ENCODE measurements around the gene PIN4.
"Not testable (repeated sequence)": the region's sequence is repeated elsewhere in the genome, so short reads cannot be mapped to it uniquely, and the experiment has no call there.

PIN4 gene

DNA sequence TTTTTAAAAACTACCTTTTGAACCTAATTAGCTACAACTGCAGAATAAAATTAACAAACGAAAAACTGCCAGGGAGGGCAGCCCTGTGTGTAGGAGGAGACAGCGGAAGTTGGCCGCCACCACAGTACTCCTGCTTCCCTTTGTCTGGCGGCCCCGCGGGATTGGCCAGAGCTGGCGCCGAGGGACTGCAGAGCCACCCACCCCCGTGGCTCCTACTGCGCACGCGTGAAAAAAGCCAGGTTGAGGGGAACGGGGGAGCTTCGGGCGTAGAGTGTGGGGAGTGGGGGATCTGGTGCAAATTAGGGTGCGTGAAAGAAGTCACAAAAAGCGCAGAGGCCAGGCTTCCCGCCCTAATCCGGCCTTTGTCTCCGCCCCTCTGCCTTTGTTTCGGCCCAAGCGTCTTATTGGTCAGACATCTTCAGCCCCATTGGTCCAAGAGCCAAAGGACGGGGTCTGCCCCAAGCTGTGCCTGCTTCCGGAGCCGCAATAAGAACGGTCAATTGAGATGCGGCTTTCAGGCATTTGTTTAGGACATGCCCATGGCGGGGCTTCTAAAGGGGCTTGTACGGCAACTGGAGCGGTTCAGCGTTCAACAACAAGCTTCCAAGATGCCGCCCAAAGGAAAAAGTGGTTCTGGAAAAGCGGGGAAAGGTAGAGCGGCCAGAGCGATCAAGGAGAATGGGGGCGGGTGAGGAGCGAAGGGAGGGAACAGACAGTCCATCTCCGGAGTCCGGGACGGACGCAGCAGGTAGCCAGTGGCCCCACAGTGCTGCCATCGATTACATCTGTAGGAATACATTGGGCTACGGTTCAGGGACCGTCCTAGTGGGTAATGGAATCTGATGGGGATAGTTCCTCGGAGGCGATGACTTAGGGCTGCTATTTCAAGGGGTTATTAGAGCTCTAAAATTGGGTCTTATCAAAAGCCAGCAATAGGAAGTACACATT lies at the start of gene PIN4:
Gene PIN4 (plus strand): TSS at position 580 of the 948 bp plus-strand sequence. CDS start 29 bp downstream, at position 609.
- DNase-seq (ENCODE audit: low read depth) = peak; percentile 43

GRCh38 chrX:72132456-72132855 lies 49.1 kb upstream of the PIN4 start:
- no peak for DNase-seq (ENCODE audit: low read depth)

GRCh38 chrX:72133851-72134546 lies 47.6 kb upstream of the PIN4 start:
- DNase-seq (ENCODE audit: low read depth) = no peak

DNA sequence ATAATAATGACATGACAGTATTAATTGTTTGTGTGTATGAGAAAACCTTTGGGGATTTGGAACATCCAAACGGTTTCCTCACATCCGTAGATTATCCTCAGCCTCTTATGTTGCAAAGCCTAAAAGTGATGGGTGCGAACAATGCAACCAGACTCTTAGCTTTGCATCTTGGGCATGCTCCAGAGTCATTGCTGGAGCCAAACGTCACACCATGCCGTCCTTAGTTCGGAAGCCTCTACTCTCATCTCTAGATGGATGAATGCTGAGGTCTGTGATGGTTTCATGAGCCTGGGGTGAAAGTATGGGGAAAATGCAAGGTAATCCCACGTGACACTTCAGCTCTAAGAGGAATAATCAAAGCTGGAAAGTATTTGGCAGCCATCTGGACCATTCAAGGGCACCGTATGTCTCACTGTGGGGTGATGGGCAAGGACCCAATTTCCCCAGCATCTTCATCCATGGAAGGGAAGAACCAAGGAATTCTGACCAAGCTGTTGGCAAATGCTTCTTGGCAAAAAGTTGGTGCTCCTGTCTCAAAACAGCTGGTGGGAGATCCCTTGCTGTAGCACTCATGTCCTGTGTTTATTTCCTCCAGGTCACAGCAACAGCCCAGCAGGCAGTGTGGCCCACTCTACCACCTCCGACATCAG lies 43.6 kb upstream of the PIN4 start:
- no peak for DNase-seq (ENCODE audit: low read depth)

- DNase-seq (ENCODE audit: low read depth) = no peak
Observed at GRCh38 chrX:72139538-72139937, 42.0 kb upstream of the PIN4 start.

DNA sequence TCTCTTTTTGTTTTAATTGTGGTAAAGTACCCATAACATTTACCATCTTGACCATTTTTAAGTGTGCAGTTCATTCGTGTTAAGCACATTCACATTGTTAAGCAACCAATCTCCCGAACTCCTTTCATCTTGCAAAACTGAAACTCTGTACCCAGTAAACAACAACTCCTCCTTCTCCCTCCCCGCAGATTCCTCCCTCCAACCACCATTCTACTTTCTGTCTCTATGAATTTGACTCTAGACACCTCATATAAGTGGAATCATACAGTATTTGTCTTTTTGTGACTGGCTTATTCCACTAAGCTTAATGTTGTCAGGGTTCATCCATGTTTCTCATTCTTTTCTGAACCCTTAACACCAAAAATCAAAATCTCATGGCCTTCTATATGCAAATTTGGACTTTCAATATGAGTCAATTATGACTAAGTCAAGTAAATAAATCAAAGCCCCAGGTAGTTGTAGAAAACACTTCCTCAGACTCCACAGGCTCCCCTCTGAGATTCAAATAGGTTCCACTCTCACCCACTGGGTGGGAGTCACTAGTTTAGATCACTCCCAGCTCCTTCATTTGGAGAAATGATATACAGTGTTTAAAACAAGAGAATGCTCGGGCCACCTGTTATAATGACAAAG lies 40.1 kb upstream of the PIN4 start:
- no peak for DNase-seq (ENCODE audit: low read depth)

DNA sequence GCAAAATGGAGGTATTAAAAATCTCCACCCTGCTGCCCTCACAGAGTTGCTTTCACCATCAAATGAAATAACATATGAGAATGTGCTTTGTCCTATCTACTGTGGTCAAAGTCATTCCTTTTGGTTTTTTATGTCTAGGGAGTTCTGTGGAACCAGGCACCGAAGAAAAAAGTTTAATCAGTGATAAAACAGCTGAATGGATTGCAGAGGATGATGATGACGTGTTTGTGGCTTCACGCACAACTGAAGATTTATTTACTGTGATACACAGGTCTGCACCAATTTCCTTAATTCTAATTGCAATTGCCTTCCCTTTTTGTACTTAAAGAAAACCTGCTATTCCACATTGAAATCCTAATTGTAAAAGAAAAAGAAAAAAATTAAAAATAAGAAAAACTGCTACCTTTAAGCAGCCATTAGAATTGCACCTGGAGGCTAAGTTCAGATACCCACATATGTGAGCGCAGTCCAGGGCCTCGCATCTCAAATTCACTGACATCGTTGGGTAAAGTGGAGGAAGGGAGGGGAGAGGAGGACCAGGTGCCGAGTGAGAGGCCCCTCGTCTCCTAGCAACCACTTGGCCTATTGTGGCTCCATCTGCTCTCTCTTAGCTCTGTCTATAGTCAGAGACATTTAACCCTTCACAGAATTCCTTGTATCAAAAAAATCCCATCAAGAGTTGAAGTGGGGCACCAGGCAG lies 39.3 kb upstream of the PIN4 start:
- no peak for DNase-seq (ENCODE audit: low read depth)

DNA sequence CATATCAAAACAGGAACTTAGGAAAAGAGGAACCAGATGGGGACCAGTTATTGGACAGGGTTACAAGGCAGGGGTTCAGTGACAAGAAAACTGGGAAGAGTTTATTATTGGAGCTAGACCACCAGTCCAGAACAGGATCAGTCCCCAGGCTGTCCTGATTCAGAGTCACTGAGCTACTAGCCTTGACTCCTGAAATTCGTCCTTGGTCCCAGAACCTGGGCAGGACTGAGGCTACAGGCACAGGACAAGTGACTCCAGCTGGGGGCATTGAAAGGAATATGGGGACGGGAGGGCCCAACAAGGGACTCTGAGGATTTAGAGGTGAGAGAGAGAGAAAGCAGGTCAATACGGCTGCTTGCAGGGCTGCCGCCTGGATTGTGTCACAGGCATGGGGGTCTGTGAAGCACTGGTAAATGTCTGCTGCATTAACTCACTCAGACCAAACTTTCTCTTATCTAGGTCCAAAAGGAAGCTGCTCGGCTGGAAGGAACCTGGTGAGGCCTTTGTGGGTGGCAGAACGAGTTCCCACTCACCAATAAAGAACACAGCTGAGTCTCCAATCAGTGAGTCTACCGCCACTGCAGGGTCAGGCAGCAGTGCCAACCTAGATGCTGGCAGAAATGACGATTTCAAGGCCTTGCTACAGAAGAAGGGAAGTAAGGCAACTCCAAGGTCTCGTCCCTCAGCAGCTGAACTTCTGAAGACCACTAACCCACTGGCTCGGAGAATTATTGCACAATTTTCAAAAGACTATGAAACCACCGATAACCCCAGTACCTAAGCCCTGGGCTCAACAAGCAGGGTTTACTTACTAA lies 38.6 kb upstream of the PIN4 start:
- DNase-seq (ENCODE audit: low read depth) = no peak

- no peak for DNase-seq (ENCODE audit: low read depth)
Observed at GRCh38 chrX:72143609-72143907, 38.0 kb upstream of the PIN4 start.

DNA sequence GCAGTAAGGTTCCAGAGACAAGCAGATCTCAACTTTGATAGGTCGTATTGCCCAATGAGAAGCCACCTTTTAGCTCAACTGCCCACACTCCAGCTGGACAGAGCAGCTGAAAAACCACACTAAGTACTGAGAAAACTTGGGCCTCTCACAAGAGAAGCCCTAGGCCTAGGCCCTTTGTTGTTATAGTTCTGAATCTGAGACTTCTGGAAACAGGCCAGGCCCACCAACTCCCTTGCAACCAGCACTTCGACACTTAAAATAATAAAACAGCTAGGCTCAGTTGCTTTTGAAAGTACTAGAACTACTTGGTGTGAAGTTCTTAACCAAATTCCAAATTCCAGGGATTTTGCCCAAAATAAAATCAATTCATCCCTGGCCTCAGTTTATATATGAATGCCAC lies 36.4 kb upstream of the PIN4 start:
- no peak for DNase-seq (ENCODE audit: low read depth)

GRCh38 chrX:72146527-72146926 lies 35.0 kb upstream of the PIN4 start:
- no peak for DNase-seq (ENCODE audit: low read depth)

DNA sequence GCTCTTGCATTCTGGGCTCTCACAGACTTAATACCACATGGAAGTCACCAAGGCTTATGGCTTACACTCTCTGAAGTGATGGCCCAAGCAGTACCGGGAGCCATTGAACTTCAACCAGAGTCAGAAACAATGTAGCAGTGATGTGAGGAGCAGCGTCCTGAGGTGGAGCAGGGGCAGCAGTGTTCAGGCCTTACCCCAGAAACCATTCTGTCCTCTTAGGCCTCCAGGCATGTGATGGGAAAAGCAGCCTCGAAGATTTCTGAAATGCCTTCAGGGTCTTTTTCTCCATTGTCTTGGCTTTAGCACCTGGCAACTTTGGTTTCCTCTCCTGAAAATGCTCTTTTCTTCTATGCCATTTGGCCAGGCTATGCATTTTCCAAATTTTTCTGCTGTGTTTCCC lies 22.8 kb upstream of the PIN4 start:
- no peak for DNase-seq (ENCODE audit: low read depth)

- DNase-seq (ENCODE audit: low read depth) = no peak
Observed at GRCh38 chrX:72159769-72160168, 21.8 kb upstream of the PIN4 start.

DNA sequence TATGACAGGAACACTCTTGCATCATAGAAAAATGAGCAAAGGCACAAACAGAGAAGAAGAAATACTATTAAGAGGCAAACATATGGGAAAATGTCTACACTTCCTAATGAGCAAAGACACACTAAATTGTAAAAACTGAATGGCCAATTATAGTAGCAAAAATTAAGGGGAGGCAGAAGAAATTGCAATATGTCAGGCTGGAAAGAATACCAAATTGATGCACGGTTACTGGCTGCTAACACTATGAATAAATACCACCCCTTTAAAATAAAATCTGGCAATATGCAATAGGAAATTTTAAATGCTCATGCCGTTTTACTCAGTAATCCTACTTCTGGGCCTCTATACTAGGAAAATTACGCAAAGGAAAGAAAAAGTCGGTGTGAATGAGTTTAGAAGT lies 16.0 kb upstream of the PIN4 start:
- no peak for DNase-seq (ENCODE audit: low read depth)

GRCh38 chrX:72169008-72169728 lies 12.4 kb upstream of the PIN4 start:
- DNase-seq (ENCODE audit: low read depth) = no peak

- DNase-seq (ENCODE audit: low read depth) = not testable (repeated sequence)
Observed at GRCh38 chrX:72176289-72176688, 5.3 kb upstream of the PIN4 start.

- DNase-seq (ENCODE audit: low read depth) = no peak
Observed at GRCh38 chrX:72176981-72177380, 4.6 kb upstream of the PIN4 start.

- no peak for DNase-seq (ENCODE audit: low read depth)
Observed at GRCh38 chrX:72180539-72180938, 1.0 kb upstream of the PIN4 start.

DNA sequence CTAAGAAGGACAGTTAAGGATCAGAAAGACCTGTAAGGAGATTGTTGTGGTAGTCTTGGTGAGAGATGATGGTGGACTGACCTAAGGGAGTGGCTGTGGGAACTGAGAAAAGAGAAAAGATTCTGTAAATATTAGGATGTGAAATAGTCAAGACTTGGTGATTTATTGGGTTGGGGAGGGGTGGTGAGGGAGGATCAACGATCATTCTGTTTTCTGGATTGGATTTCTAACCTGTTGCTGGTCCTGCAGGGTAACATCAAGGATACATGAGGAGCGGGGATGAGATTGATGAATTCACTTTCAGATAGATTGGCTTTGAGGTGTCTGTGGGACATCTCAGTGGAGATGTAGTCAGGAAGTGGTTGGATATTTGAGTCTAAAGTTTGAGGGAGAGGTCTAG lies 1.4 kb downstream of the PIN4 start:
- DNase-seq (ENCODE audit: low read depth) = no peak

GRCh38 chrX:72201836-72202536 lies 20.4 kb downstream of the PIN4 start:
- DNase-seq (ENCODE audit: low read depth) = no peak
